Type B pancreatic cell (in vitro differentiated cells): Measurements from ENCODE around the gene SRPK2. TPM values are rescaled to one million over a fixed set of nuclear protein-coding genes. Genes with fewer than 3 reads are reported as not detected.
"Not testable (repeated sequence)": the region's sequence is repeated elsewhere in the genome, so short reads cannot be mapped to it uniquely, and the experiment has no call there.

ENCODE experiments used
- DNase-seq: peaks from one replicate; pipeline ENCODE4 v3.0.0; 2021; ENCODE audit warnings: mixed read lengths; ENCODE audit not compliant: unreplicated experiment; ENCODE audit errors: extremely low spot score
- H3K27ac Mint-ChIP-seq: 2 replicates; pipeline ENCODE4 v1.8.0; 2021; ENCODE audit warnings: mild to moderate bottlenecking, mixed read lengths
- H3K27me3 Mint-ChIP-seq: 2 replicates; pipeline ENCODE4 v1.8.0; 2021; ENCODE audit warnings: mixed read lengths
- H3K36me3 Mint-ChIP-seq: 2 replicates; pipeline ENCODE4 v1.8.0; 2021; ENCODE audit warnings: mixed read lengths
- H3K4me1 Mint-ChIP-seq: one replicate; pipeline ENCODE4 v1.8.0; 2021; ENCODE audit warnings: mixed read lengths; ENCODE audit not compliant: unreplicated experiment
- H3K4me3 Mint-ChIP-seq: 2 replicates; pipeline ENCODE4 v1.8.0; 2021; ENCODE audit warnings: mild to moderate bottlenecking, mixed read lengths
- H3K9me3 Mint-ChIP-seq: 2 replicates; pipeline ENCODE4 v1.8.0; 2021; ENCODE audit warnings: mixed read lengths
- CTCF ChIP-seq: fragments of 200-600 bp; sonication (generic); conservative IDR thresholded peaks from 2 replicates; pipeline ENCODE4 v1.5.0; 2021; ENCODE audit warnings: antibody characterized with exemption, mild to moderate bottlenecking
- total RNA-seq: library from RNA; stranded (reverse); gene quantifications from 2 replicates; pipeline ENCODE4 v1.2.1, GENCODE V29; 2021; ENCODE audit warnings: low replicate concordance

Gene SRPK2
- total RNA-seq, 1 donor from 2014 or later = 36.0 TPM

GRCh38 chr7:105327201-105327600 is 61.5 kb downstream of the SRPK2 start:
- Mint-ChIP-seq H3K27me3 (no peaks in the 10 kb centered on the region), H3K4me3 (no peak overlapping the region), H3K36me3 (no peaks in the 10 kb centered on the region), H3K9me3 (peaks cover 4% of the 10 kb centered on the region), H3K4me1 (no peaks in the 10 kb centered on the region), H3K27ac (no peak overlapping the region)
- no peak for TF ChIP-seq CTCF
- no peak for DNase-seq

- no peak for DNase-seq
- Mint-ChIP-seq H3K4me1 (no peaks in the 10 kb centered on the region), H3K36me3 (no peaks in the 10 kb centered on the region), H3K9me3 (peaks cover 4% of the 10 kb centered on the region), H3K4me3 (no peak overlapping the region), H3K27ac (no peak overlapping the region), H3K27me3 (no peaks in the 10 kb centered on the region)
- no peak for TF ChIP-seq CTCF
Measured at GRCh38 chr7:105325216-105325904, 63.4 kb downstream of the SRPK2 start.

GRCh38 chr7:105324606-105325005 is 64.1 kb downstream of the SRPK2 start:
- H3K27ac Mint-ChIP-seq, H3K27me3 Mint-ChIP-seq, DNase-seq, H3K36me3 Mint-ChIP-seq, H3K4me1 Mint-ChIP-seq, H3K4me3 Mint-ChIP-seq, H3K9me3 Mint-ChIP-seq: not testable (repeated sequence)

- no peak for TF ChIP-seq CTCF
- no peak for DNase-seq
- Mint-ChIP-seq H3K36me3 (no peaks in the 10 kb centered on the region), H3K27me3 (no peaks in the 10 kb centered on the region), H3K9me3 (peaks cover 4% of the 10 kb centered on the region), H3K4me3 (no peak overlapping the region), H3K27ac (no peak overlapping the region), H3K4me1 (peaks cover 4% of the 10 kb centered on the region)
Measured at GRCh38 chr7:105323366-105323765, 65.4 kb downstream of the SRPK2 start.

- no peak for TF ChIP-seq CTCF
- no peak overlapping the region for H3K27ac Mint-ChIP-seq
- no peaks in the 10 kb centered on the region for H3K36me3 Mint-ChIP-seq
- no peak overlapping the region for H3K4me3 Mint-ChIP-seq
- no peaks in the 10 kb centered on the region for H3K27me3 Mint-ChIP-seq
- DNase-seq = no peak
- peaks cover 4% of the 10 kb centered on the region for H3K4me1 Mint-ChIP-seq
- H3K9me3 Mint-ChIP-seq = peaks cover 4% of the 10 kb centered on the region
Measured at GRCh38 chr7:105322655-105323277, 66.0 kb downstream of the SRPK2 start.

GRCh38 chr7:105321754-105322455 is 66.8 kb downstream of the SRPK2 start:
- H3K4me3 Mint-ChIP-seq = no peak overlapping the region
- no peak for TF ChIP-seq CTCF
- H3K9me3 Mint-ChIP-seq = peaks cover 4% of the 10 kb centered on the region
- H3K36me3 Mint-ChIP-seq = no peaks in the 10 kb centered on the region
- no peak overlapping the region for H3K27ac Mint-ChIP-seq
- peaks cover 9% of the 10 kb centered on the region for H3K4me1 Mint-ChIP-seq
- no peak for DNase-seq
- no peaks in the 10 kb centered on the region for H3K27me3 Mint-ChIP-seq
